ENCODE results near the gene LGR6. TPM values are rescaled to one million over a fixed set of nuclear protein-coding genes. Genes with fewer than 3 reads are reported as not detected.

The LGR6 gene
- total RNA-seq, 1 experiment from 2014 or later: 0.56 TPM

GRCh38 chr1:202274611-202275010 is 81.0 kb downstream of the LGR6 start:
- H3K4me3 Mint-ChIP-seq (ENCODE audit: unreplicated experiment): no peak overlapping the region
- BruUV-seq (replicated peaks): no TSS peak
- H3K36me3 Mint-ChIP-seq (ENCODE audit: insufficient read depth, unreplicated experiment): no peaks in the 10 kb centered on the region
- peak; percentile 88 for TF ChIP-seq CTCF (IDR thresholded peaks at IDR 0.05; ENCODE audit: unreplicated experiment)
- H3K27me3 Mint-ChIP-seq (ENCODE audit: insufficient read depth, unreplicated experiment): no peaks in the 10 kb centered on the region
- peak; percentile 92 for DNase-seq (ENCODE audit: unreplicated experiment)
- H3K27ac Mint-ChIP-seq (ENCODE audit: low read depth, unreplicated experiment): no peak overlapping the region
- ChIA-PET POLR2A (interaction anchor here (1.1 to 1.7 kb wide), 3 partner anchors 9 to 18 kb away, joined by 3 to 5 read pairs (median 3); no protein-coding TSS in a partner anchor), CTCF (interaction anchor here (0.5 to 10.6 kb wide), 29 partner anchors 8 to 1091 kb away, joined by 3 to 95 read pairs (median 4); partner anchors contain the start of gene LGR6)
- H3K9me3 Mint-ChIP-seq (ENCODE audit: unreplicated experiment): no peaks in the 10 kb centered on the region
- intact Hi-C loops (cut with micrococcal nuclease): loop anchor here (1.0 to 2.0 kb wide), 2 partner anchors 41 to 82 kb away; partner anchors contain the start of gene LGR6
- peaks cover 3% of the 10 kb centered on the region for H3K4me1 Mint-ChIP-seq (ENCODE audit: insufficient read depth, unreplicated experiment)

GRCh38 chr1:202275061-202275770 is 81.6 kb downstream of the LGR6 start:
- POLR2A ChIA-PET: interaction anchor here (0.9 to 1.1 kb wide), 3 partner anchors 8 to 76 kb away, joined by 3 read pairs; no protein-coding TSS in a partner anchor
- no peak for DNase-seq (ENCODE audit: unreplicated experiment)
- intact Hi-C loops (cut with micrococcal nuclease): loop anchor here (2.0 kb wide), 1 partner anchor 82 kb away; the partner anchor contains the start of gene LGR6
- no peak for TF ChIP-seq CTCF (IDR thresholded peaks at IDR 0.05; ENCODE audit: unreplicated experiment)
- no peak overlapping the region for H3K27ac Mint-ChIP-seq (ENCODE audit: low read depth, unreplicated experiment)
- no peaks in the 10 kb centered on the region for H3K27me3 Mint-ChIP-seq (ENCODE audit: insufficient read depth, unreplicated experiment)
- H3K4me3 Mint-ChIP-seq (ENCODE audit: unreplicated experiment): no peak overlapping the region
- CTCF ChIA-PET: interaction anchor here (0.5 to 10.6 kb wide), 19 partner anchors 8 to 334 kb away, joined by 3 to 95 read pairs (median 5); partner anchors contain the start of gene LGR6
- peaks cover 9% of the 10 kb centered on the region for H3K4me1 Mint-ChIP-seq (ENCODE audit: insufficient read depth, unreplicated experiment)
- BruUV-seq (replicated peaks): no TSS peak
- no peaks in the 10 kb centered on the region for H3K9me3 Mint-ChIP-seq (ENCODE audit: unreplicated experiment)
- H3K36me3 Mint-ChIP-seq (ENCODE audit: insufficient read depth, unreplicated experiment): no peaks in the 10 kb centered on the region

GRCh38 chr1:202276081-202276715 is 82.6 kb downstream of the LGR6 start:
- Mint-ChIP-seq H3K27ac (ENCODE audit: low read depth, unreplicated experiment) (no peak overlapping the region), H3K9me3 (ENCODE audit: unreplicated experiment) (no peaks in the 10 kb centered on the region), H3K4me1 (ENCODE audit: insufficient read depth, unreplicated experiment) (peaks cover 18% of the 10 kb centered on the region), H3K27me3 (ENCODE audit: insufficient read depth, unreplicated experiment) (no peaks in the 10 kb centered on the region), H3K4me3 (ENCODE audit: unreplicated experiment) (no peak overlapping the region), H3K36me3 (ENCODE audit: insufficient read depth, unreplicated experiment) (no peaks in the 10 kb centered on the region)
- no TSS peak for BruUV-seq (replicated peaks)
- intact Hi-C loops (cut with micrococcal nuclease): no loop called here
- ChIA-PET POLR2A (interaction anchor here (0.6 to 1.0 kb wide), 3 partner anchors 16 to 77 kb away, joined by 3 read pairs; no protein-coding TSS in a partner anchor), CTCF (interaction anchor here (0.7 to 10.6 kb wide), 3 partner anchors 40 to 87 kb away, joined by 3 to 95 read pairs (median 20); partner anchors contain the start of gene LGR6)
- DNase-seq (ENCODE audit: unreplicated experiment): no peak
- TF ChIP-seq CTCF (IDR thresholded peaks at IDR 0.05; ENCODE audit: unreplicated experiment): no peak

DNA sequence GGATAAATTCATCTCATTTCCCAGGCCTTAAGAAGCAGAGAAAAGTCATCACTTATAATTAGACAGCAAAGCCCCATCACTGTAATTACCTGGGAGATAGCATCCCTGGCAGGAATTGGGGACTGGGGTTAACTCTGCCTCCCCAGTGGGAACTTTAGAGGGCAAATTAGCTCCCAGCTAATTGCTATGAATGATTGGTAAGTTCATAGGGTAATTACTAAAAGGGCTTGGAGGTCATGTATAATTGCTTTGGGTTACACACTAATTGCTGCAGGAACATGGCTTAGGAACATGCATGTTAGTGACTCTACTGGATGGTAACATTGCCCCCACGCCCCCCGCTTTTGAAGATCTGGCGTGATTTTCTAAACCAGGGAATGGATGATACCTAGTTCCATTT is 83.3 kb downstream of the LGR6 start:
- intact Hi-C loops (cut with micrococcal nuclease): no loop called here
- TF ChIP-seq CTCF (IDR thresholded peaks at IDR 0.05; ENCODE audit: unreplicated experiment): no peak
- CTCF ChIA-PET: interaction anchor here (0.6 to 10.6 kb wide), 3 partner anchors 40 to 92 kb away, joined by 3 to 95 read pairs (median 20); no protein-coding TSS in a partner anchor
- Mint-ChIP-seq H3K27me3 (ENCODE audit: insufficient read depth, unreplicated experiment) (no peaks in the 10 kb centered on the region), H3K9me3 (ENCODE audit: unreplicated experiment) (no peaks in the 10 kb centered on the region), H3K27ac (ENCODE audit: low read depth, unreplicated experiment) (no peak overlapping the region), H3K4me1 (ENCODE audit: insufficient read depth, unreplicated experiment) (peaks cover 26% of the 10 kb centered on the region), H3K36me3 (ENCODE audit: insufficient read depth, unreplicated experiment) (no peaks in the 10 kb centered on the region), H3K4me3 (ENCODE audit: unreplicated experiment) (no peak overlapping the region)
- no TSS peak for BruUV-seq (replicated peaks)
- no peak for DNase-seq (ENCODE audit: unreplicated experiment)
- POLR2A ChIA-PET: interaction anchor here (0.6 kb wide), 1 partner anchor 18 kb away, joined by 3 read pairs; no protein-coding TSS in a partner anchor

All from MCF 10A (cell line).